Urinary bladder (tissue), 4 donors: ENCODE measurements around the gene ATP8B3. TPM values are rescaled to one million over a fixed set of nuclear protein-coding genes. Genes with fewer than 3 reads are reported as not detected.
A peak's percentile ranks its signal among the peaks of the same experiment; 100 is the strongest.

Source experiments
- DNase-seq: peaks from one replicate; pipeline ENCODE4 v3.0.0-alpha.2; 2015; ENCODE audit errors: extremely low spot score
- H3K27ac ChIP-seq: one replicate; pipeline ENCODE4 v1.5.1; 2013; ENCODE audit warnings: low read depth, mild to moderate bottlenecking, moderate library complexity
- H3K36me3 ChIP-seq: one replicate; pipeline ENCODE4 v1.6.1; 2013; ENCODE audit warnings: mild to moderate bottlenecking, moderate library complexity; ENCODE audit not compliant: insufficient read depth
- H3K4me1 ChIP-seq: one replicate; pipeline ENCODE4 v1.6.1; 2013; ENCODE audit warnings: mild to moderate bottlenecking, moderate library complexity; ENCODE audit not compliant: insufficient read depth
- H3K4me3 ChIP-seq: one replicate; pipeline ENCODE4 v1.5.1; 2013; ENCODE audit warnings: low read depth, low read length
- WGBS: extraction: QIAGEN DNeasy Blood & Tissue Kit; methylation state at CpG from one replicate; pipeline ENCODE4 v1.1.7; 2013; 5-methylcytosine and 5-hydroxymethylcytosine counted together
- polyA plus RNA-seq: library from polyadenylated mRNA; stranded (reverse); fragments of 200-250 nt; gene quantifications from one replicate; pipeline ENCODE4 v1.2.3, GENCODE V29; 2013
- total RNA-seq: library from RNA; depleted of rRNA; stranded (reverse); fragments of >200 nt; gene quantifications from one replicate; pipeline ENCODE4 v1.2.3, GENCODE V29; 2014
- donor health status: healthy with polysubstance abuse.
- donor health status: healthy.

ATP8B3 gene
- total and polyA plus RNA-seq, 2 donors: 1.4 to 1.6 TPM

GRCh38 chr19:1855040-1855827 lies 43.2 kb upstream of the ATP8B3 start:
- peaks cover 3% of the 10 kb centered on the region for H3K4me1 ChIP-seq
- no peak for DNase-seq
- H3K36me3 ChIP-seq: no peaks in the 10 kb centered on the region
- no peak overlapping the region for H3K4me3 ChIP-seq
- H3K27ac ChIP-seq: peak overlapping the region; percentile 72
- 14% methylated on average over 33 of the region's 33 CpGs for WGBS

DNA sequence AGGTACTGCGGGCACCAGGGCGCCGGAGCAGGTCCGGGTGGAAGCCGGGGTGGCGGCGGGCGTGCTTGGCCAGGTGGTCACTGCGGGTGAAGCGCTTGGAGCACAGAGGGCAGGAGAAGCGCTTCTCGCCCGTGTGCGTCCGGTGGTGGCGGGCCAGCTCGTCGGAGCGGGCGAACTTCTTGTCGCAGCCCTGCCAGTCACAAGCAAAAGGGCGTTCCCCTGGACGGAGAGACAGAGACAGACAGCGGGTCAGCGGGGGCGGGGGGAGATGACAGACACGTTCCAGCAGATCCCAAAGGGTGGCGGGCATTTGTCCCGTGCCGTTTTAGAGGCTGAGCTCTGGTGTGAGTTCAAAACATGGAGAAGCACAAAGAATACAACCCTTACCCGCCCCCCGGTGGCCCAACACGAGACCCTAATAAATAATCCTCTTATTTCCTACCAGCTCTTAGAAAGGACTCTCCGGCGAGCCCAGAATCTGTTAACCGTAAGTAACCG lies 42.5 kb upstream of the ATP8B3 start:
- H3K36me3 ChIP-seq: no peaks in the 10 kb centered on the region
- WGBS: 76% methylated on average over 37 of the region's 37 CpGs
- H3K27ac ChIP-seq: no peak overlapping the region
- no peak for DNase-seq
- peaks cover 3% of the 10 kb centered on the region for H3K4me1 ChIP-seq
- no peak overlapping the region for H3K4me3 ChIP-seq

- H3K36me3 ChIP-seq: no peaks in the 10 kb centered on the region
- H3K27ac ChIP-seq: no peak overlapping the region
- H3K4me3 ChIP-seq: no peak overlapping the region
- no peak for DNase-seq
- WGBS: 75% methylated on average over 16 of the region's 16 CpGs
- peaks cover 3% of the 10 kb centered on the region for H3K4me1 ChIP-seq
Measured at GRCh38 chr19:1854039-1854541, 42.0 kb upstream of the ATP8B3 start.

GRCh38 chr19:1853295-1854038 lies 41.4 kb upstream of the ATP8B3 start:
- H3K4me3 ChIP-seq: no peak overlapping the region
- no peak for DNase-seq
- 38% methylated on average over 27 of the region's 27 CpGs for WGBS
- H3K4me1 ChIP-seq: peaks cover 3% of the 10 kb centered on the region
- H3K36me3 ChIP-seq: no peaks in the 10 kb centered on the region
- H3K27ac ChIP-seq: no peak overlapping the region

DNA sequence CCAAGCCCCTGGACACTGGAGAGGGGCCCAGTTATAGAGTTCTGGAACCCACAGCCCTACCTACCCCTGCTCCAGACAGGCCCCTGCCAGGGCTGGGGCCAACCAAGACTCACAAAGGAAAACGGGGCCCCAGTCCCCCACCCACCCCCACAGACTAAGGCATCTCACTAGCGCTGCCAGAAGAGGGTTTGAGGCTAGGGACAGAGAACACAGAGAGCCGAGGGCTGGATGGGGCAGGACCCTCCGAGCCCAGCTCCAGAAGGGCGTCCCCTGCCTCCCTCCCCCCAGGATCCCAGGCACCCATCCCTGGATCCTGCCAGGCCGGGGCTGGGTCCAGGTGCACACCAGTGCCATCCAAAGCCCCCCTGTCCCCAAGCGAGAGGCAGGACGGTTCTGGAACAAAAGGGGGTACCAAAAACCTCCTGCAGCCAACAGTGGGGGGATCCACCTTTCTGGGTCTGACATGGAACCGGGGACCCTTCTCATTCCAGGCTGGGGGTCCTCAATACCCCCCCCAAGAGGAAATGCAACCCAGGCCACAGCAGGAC lies 40.6 kb upstream of the ATP8B3 start:
- 61% methylated on average over 9 of the region's 9 CpGs for WGBS
- H3K27ac ChIP-seq: no peak overlapping the region
- H3K4me1 ChIP-seq: peaks cover 3% of the 10 kb centered on the region
- no peaks in the 10 kb centered on the region for H3K36me3 ChIP-seq
- H3K4me3 ChIP-seq: no peak overlapping the region
- DNase-seq: no peak

DNA sequence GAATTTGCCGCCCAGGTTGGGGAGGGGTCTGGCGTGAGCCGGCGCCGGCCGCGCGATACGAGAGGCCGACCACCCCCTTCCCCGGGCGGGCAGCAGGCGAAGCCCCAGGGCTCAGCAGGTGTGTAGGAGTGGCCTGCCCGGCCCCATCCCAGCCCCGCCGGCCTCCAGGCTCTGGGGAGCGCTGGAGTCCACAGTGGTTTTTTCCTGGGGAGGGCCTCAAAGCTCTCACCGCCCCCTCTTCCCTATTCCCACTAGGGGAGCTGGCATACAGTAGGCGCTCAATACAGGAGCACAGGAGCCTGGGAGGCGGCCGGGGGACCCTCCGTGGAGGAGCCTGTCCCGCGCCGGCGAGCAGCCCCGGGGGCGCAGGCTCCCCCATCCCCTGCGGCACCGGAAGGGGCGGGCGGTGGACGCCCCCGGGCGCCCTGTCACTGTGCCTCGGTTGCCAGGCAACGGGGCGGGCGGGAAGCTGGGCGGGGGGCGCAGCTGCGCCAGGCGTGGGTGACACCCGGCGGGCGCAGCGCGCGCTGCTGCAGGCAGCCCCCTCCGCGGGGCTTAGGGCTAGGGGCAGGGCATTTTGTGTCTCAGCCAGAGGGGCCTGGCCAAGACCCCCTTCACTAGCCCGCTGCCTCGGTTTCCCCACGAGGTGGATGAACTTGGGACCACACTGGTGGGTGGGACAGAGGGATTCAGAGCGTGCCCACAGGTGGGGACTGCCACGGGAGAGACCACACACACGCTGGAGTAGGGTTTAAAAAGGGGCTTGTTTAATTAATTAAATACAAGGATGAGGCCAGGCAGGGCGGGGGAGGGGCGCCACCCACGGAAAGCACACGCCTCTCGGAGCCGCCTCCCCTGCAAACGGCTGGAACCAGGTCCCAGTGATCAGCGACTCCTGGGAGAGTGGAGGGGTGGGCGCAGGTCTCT lies 39.8 kb upstream of the ATP8B3 start:
- no peak overlapping the region for H3K4me3 ChIP-seq
- no peak for DNase-seq
- no peak overlapping the region for H3K27ac ChIP-seq
- WGBS: 16% methylated on average over 66 of the region's 66 CpGs
- H3K36me3 ChIP-seq: no peaks in the 10 kb centered on the region
- peaks cover 3% of the 10 kb centered on the region for H3K4me1 ChIP-seq

- Histone ChIP-seq H3K4me3 (no peak overlapping the region), H3K4me1 (peaks cover 3% of the 10 kb centered on the region), H3K36me3 (no peaks in the 10 kb centered on the region), H3K27ac (no peak overlapping the region)
- DNase-seq: no peak
- 60% methylated on average over 31 of the region's 31 CpGs for WGBS
Measured at GRCh38 chr19:1850809-1851653, 39.0 kb upstream of the ATP8B3 start.

DNA sequence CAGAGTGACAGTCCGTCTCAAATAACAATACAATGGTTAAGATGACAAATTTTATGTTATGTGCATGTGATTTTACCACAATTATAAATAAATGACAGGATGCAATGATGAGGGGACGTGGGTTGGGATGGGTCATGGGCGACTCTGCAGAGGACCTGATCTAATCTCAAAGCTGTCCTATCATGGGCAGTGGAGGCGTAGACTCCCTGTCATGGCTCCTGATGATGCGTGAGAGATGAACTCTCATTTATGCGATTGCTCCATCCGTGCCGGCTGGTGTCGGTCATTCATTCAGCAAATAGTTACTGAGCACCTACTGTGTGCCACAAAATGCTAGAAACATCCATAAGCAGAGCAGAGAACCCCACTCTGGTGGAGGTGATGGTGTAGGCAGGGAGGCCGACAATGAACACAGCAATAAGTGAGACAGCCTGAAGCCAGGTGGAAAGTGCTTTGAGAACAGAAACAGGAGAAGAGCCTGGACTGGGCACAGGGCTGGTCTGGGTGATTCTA lies 37.9 kb upstream of the ATP8B3 start:
- Histone ChIP-seq H3K4me1 (peaks cover 3% of the 10 kb centered on the region), H3K36me3 (no peaks in the 10 kb centered on the region), H3K4me3 (no peak overlapping the region), H3K27ac (no peak overlapping the region)
- 91% methylated on average over 10 of the region's 10 CpGs for WGBS
- no peak for DNase-seq

- no peak overlapping the region for H3K27ac ChIP-seq
Measured at GRCh38 chr19:1849132-1849474, 37.0 kb upstream of the ATP8B3 start.

DNA sequence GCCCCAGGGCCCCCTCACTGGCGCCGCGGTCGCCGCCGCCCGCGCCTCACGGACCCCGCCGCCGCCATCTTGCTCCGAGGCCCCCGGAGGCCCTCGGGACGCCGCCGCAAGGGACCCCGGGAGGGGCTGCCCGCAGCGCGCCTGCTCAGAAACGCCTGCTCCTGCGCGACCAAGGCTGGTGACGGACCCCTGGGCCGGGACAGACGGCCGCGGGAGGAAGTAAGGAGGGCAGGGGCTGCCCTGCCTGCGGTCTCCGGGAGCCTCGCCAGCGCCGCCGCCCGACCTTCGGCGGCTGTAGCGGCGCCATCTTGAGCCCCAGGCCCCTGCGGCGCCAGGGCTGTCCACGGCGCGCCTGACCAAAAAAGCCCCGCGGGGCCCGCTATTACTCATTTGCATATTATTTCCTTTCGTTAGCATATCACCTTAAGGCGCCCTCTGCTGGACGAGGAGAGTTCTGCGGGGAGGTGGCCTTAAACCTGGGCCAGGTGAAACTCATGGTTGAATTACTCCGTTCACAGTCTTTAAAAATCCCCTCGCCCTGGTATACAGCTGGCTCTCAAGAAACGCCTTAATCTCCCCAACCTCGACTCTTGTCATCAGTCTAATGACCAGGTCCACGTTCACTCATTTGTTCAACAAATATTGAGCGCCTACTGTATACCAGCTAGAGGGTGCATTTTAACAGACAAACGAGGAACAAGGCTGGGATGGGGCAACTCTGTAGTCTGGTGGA lies 36.5 kb upstream of the ATP8B3 start, which contains the start of gene REXO1:
Gene REXO1, minus strand, starts transcription at position 85 of the 733 bp plus-strand sequence. CDS start 125 bp downstream, outside the sequence.
- DNase-seq: peak; percentile 90
- Histone ChIP-seq H3K27ac (peak within 1 kb of the TSS; percentile 96), H3K36me3 (no peaks in the 10 kb centered on the region), H3K4me1 (peaks cover 3% of the 10 kb centered on the region), H3K4me3 (peak within 1 kb of the TSS; percentile 96)
- WGBS: 2% methylated on average over 60 of the region's 60 CpGs

More at GRCh38 chr19:1849132-1849474, 37.0 kb upstream of the ATP8B3 start:
- 73% methylated on average over 5 of the region's 5 CpGs for WGBS
- Histone ChIP-seq H3K4me1 (peaks cover 3% of the 10 kb centered on the region), H3K36me3 (no peaks in the 10 kb centered on the region), H3K4me3 (no peak overlapping the region)
- DNase-seq: no peak

GRCh38 chr19:1847684-1848398 lies 35.8 kb upstream of the ATP8B3 start:
- WGBS: under 1% methylated on average over 71 of the region's 72 CpGs
- Histone ChIP-seq H3K4me1 (peaks cover 3% of the 10 kb centered on the region), H3K36me3 (no peaks in the 10 kb centered on the region), H3K4me3 (peak overlapping the region; percentile 96), H3K27ac (peak overlapping the region; percentile 96)
- no peak for DNase-seq
